Hematopoietic multipotent progenitor cell treated with erythropoietin and hydrocortisone succinate and interleukin-3 and kit ligand, for 8 days (in vitro differentiated cells): ENCODE results near the gene KANSL1L.
A peak's percentile ranks its signal among the peaks of the same experiment; 100 is the strongest.

Experiments used
- DNase-seq: peaks from one replicate; pipeline ENCODE4 v3.0.0-alpha.2; 2015

The KANSL1L gene

DNA sequence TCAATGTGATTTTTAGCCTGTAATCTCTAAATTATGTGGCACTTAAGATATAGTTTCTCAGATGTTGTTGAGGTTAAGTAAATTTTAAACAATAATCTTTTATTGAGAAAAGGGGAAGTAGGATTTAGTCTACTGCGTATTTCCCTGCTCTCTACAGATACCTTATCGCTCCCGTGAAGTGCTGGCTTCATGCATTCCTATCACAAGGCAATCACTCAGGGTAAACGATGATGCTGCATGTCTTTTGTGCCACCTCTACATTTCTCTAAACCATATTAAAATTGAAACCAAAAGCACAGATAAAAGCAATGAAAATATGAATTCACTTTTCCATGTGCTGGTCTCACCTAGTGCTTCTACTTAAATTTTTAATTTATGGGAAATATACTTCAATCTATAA, 183.2 kb downstream of the KANSL1L start:
- peak; percentile 68 for DNase-seq

- DNase-seq, result no peak
These were observed 184.8 kb downstream of the KANSL1L start for GRCh38 chr2:209986415-209986814.

- no peak for DNase-seq
These were observed 185.3 kb downstream of the KANSL1L start for GRCh38 chr2:209985874-209986273.

GRCh38 chr2:209984291-209984690, 186.9 kb downstream of the KANSL1L start:
- no peak for DNase-seq

GRCh38 chr2:209977386-209978239, 193.6 kb downstream of the KANSL1L start:
- peak; percentile 71 for DNase-seq

GRCh38 chr2:209976698-209977385, 194.4 kb downstream of the KANSL1L start:
- no peak for DNase-seq

DNA sequence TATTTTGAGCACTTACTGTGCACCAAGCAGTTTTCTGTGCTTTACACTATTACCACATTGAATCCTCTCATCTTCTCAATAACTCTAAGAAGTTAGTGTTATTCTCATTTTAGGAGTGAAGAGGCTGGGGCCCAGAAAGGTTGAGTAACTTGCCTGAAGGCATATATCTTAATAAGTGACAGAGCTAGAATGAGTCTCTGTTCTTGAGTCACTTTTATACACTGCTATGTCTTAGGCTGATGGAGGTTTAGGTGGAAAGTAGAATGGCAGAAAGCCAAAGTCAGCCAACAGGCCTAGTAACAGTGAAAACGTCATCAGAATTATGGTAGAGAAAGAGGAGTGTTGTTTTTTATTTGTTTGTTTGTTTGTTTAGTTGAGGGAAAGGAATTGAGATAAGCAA, 196.6 kb downstream of the KANSL1L start:
- no peak for DNase-seq

DNA sequence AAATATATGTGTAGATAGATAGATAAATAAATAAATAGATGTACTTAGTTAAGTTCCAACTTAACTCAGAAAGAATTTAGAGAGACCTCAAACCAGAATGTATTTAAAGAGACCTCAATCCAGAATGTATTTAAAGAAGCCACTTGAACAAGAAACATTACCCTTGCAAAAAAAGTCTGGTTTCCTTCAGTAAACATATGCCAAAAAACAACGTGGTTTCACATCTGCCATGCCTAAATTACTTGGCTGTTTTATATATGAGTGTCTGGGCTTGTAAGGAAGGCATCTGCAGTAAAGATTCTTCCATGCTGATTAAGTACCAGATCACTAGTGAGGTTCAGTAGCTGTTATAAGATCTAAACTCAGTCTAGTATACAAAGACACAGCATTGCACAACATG, 197.9 kb downstream of the KANSL1L start:
- no peak for DNase-seq
